RKO (cell line): ENCODE data around the gene TMIGD2.
A peak's percentile ranks its signal among the peaks of the same experiment; 100 is the strongest.
"Not testable (repeated sequence)": the region's sequence is repeated elsewhere in the genome, so short reads cannot be mapped to it uniquely, and the experiment has no call there.

ENCODE experiments used
- DNase-seq: peaks from one replicate; pipeline ENCODE4 v3.0.0-alpha.2; 2016; ENCODE audit warnings: low spot score

The TMIGD2 gene, protein sequence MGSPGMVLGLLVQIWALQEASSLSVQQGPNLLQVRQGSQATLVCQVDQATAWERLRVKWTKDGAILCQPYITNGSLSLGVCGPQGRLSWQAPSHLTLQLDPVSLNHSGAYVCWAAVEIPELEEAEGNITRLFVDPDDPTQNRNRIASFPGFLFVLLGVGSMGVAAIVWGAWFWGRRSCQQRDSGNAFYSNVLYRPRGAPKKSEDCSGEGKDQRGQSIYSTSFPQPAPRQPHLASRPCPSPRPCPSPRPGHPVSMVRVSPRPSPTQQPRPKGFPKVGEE

DNA sequence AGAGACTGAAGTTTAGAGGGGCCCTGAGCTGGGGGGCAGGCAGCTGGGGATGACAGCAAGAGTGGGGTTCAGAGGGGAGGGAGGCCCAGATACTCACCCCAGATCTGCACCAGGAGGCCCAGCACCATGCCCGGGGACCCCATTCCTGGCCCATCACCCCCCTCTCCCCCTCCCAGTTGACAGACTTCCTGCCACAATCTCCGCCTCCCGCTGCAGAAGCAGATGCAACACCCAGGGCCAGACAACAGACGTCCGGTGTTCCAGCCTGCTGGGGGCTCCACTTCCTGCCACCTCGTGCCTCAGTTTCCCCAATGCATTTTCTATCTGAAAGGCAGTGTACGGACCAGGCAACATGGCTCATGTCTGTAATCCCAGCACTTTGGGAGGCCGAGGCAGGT, at the start of gene TMIGD2:
TMIGD2 (minus strand) TSS at position 147 of the 398 bp plus-strand sequence; CDS start at position 143, 4 bp downstream.
- DNase-seq = no peak

DNA sequence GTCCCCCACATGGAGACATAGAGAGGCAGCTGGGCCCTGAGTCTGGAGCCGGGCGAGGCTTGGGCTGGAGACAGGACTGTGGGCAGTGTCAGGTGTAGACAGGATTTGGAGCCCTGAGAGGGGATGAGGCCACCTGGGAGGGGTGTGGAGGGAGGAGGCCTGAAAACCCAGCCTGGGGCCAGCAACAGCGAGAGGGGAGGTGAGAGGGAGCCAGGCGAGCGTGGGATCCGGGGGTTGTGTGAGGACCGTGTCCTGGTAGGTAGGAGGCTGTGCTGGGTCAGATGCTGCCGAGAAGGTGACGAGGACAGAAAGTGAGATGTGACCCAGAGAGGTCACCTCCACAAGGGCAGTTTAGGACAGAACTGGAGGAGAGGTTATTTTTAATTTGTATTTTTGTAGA, 48.5 kb upstream of the TMIGD2 start:
- no peak for DNase-seq

DNA sequence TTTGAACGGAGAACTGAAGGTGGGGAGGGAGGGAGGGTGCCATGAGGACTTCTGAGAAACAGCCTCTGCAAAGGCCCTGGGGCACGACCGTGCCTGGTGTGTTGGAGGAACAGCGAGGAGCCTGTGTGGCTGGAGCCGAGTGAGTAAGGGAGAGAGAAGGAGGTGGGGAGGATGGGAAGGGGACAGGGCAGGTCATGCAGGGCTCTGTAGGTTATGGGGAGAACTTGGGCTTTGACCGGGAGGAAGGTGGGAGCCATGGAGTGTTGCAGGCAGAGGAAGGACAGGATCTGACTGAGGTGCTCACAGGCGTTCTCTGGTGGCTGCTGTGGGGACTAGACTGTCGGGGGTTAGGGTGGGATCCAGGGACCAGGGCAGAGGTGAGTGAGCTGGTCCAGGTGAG, 47.9 kb upstream of the TMIGD2 start:
- no peak for DNase-seq

DNA sequence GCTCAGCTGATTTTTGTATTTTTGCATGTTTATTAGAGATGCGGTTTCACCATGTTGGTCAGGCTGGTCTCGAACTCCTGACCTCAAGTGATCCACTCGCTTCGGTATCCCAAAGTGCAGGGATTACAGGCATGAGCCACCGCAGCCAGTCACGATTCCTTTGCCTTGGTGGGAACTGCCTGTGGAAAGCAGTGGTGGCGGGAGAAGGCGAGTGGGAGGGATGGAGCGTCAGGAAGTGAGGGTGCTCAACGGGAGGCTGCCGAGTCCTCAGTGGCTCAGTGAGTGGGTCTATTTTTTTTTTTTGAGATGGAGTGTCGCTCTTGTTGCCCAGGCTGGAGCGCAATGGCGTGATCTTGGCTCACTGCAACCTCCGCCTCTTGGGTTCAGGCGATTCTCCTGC, 47.0 kb upstream of the TMIGD2 start:
- DNase-seq = not testable (repeated sequence)

DNA sequence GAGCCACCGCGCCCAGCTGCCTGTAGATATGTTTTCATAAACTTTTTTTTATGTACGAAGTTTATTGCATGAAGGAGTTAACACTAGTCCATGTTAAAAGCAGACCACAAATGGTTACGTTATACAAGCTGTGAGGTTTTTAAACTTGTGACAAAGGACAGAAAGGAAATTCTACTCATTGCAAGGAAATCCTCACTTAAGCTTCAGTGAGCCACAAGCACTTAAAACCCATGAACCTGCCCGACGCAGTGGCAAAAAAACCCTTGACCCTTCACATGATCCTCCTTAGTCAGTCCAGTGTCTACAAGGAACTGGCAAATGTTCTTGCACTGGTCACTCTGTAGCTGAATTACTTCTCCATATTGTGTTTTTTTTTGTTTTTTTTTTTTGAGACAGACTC, 45.3 kb upstream of the TMIGD2 start:
- DNase-seq = no peak

DNA sequence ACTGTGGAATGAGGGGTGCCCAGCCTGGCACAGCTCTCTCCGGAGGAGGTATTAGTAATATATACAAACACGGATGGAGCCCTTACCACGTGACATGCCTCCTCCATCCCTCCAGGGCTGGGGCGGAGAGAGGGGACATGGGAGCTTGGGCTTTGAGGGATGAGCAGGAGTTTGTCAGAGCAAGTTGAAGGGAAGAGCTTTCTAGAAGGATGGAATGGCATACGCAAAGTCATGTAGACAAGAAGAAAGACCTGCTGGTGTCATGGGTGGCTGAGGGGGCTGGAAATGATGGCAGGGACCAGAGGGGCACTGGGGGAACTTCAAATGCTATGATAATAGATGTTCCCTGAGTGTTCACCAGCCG, 43.8 kb upstream of the TMIGD2 start:
- no peak for DNase-seq

DNA sequence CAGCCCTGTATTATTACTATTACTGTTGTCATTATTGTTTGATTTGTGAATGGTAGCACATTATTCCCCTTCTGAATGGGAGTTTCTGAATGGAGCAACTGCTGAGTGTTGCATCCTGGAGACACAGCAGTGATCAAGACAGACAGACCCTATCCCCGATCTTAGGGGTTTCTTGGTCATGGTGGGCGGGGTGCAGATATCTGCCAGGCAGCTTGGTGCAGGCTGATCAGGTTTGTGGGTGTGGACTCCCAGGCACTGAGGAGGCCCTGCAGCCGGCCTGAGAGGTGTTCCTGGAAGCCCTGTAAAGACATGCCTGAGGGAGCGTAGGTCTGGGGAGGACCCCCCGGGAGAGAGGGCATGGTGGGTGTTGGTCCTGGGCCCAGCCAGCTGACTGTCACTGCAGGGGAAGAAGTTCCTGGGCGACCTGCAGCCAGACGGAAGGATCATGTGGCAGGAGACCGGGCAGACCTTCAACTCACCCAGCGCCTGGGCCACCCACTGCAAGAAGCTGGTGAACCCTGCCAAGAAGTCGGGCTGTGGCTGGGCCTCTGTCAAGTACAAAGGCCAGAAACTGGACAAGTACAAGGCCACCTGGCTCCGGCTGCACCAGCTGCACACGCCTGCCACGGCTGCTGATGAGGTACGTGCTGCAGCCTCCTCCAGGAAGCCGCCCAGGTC, 43.3 kb upstream of the TMIGD2 start:
- DNase-seq = no peak

DNA sequence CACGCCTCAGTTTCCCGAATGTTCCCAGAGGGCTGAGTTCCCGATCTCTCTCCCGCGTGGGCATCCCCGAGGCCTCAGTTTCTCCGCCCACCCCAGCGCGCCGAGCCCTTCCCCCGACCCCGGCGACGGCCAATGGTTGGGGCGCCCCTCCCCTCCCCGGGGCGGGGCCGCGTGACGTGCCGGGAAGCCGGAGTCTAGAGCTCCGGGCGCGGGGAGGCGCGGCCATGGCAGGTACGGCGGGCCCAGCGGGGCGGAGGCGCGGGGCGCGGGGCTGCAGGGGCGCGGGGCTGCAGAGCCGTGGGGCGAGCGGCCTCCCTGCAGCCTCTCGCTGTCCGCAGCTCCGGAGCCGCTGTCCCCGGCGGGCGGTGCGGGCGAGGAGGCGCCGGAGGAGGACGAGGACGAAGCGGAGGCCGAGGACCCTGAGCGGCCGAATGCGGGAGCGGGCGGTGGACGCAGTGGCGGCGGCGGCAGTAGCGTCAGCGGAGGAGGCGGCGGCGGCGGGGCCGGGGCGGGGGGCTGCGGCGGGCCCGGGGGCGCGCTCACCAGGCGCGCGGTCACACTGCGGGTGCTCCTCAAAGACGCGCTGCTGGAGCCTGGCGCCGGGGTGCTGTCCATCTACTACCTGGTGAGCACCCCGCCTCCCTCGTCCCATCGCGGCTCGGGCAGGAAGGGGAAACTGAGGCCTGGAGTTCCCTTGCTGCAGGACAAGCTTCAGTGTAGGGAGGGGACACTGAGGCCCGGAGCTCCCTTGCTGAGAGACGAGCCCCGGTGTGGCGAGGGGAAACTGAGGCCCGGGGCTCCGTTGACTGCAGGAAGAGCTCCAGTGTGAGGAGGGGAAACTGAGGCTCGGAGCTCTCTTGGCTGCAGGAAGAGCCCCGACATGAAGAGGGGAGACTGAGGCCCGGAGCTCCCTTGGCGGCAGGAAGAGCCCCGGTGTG, 41.5 kb upstream of the TMIGD2 start, which contains the start of gene MPND:
MPND (plus strand) TSS at position 193 of the 938 bp plus-strand sequence; CDS start at position 225, 32 bp downstream.
- DNase-seq = peak; percentile 78

DNA sequence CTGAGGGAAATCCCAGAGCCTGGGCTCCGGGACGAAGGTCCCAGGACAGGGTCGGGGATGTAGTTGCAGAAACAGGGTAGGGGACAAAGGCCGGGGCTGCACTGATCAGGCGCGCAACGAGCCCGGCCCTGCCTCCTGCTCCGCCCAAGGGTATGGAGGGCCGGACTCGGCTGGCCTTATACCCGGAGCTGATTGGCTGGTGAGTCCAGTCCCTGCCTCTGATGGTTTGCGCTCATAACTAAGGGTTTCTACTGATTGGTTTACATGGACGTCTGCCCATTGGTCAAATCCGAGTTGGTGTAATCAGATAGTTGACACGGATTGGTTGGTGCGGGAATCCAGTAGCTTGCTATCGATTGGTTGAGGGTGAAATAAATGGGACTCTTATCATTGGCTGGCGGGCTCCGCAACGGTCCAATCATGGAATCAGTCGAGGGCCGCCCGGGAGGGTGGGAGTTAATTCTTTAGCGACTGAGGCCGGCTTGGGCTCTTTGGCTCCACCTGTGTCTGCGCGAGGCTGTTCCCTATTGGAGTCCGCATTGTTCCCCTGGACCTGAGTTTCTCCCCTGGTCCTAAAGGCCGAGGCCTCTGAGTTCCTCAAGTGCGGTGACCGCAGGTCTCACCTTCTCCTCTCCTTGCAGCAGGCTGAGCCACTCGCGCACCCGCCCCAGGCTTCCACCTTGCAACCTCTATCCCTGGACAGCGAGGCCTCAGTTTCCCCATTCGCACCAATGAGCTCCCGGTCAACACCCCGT, 40.6 kb upstream of the TMIGD2 start:
- DNase-seq = peak; percentile 100

DNA sequence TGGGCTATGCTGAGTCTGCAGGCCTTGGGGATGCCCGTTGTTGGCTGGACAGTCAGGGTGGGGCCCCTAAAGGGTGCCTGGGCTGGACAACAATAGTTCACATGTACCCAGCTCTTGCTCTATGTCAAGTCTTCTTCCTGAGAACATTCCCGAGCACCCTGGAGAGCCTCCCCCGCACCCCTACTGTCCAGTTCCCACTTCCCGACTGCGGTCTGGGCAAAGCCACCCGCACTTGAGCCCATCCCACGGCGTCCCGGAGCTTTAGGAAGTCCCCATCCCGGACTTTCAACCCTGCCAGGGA, 40.1 kb upstream of the TMIGD2 start:
- DNase-seq = peak; percentile 48

DNA sequence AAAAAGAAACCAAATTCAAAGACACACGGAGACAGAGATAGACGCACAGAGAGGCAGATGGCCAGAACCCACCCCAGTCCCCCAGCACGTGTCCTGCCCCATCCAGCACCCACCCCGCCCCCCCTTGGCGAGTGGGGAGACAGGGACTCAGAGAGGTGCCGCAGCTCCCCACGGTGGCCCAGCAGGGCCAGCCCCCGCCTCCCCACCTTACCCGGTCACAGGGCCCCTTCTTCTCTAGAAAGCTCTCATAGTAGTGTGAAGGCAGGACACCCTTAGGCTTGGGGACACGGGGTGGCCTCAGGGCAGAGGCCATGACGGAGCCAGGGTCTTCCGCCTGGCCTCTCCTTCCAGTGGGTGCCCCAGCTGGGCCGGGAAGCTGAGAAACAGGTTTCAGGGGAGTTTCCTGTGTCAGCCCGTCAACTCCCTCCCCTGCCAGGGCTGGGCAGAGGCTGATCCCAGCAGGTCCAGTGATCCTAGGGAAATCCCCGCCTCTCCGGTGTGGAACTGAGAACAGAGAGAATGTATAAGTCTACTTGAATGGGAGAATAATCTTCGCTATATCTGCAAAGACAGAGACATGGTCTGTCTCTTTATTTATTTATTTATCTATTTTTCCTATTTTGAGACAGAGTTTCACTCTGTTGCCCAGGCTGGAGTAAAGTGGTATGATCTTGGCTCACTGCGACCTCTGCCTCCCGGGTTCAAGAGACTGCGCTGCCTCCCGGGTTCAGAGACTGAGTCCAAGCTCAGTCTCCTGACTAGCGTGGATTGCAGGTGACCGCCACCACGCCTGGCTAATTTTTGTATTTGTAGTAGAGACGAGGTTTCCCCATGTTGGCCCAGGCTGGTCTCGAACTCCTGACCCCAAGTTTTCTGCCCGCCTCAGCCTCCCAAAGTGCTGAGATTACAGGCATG, 36.5 kb upstream of the TMIGD2 start, which contains the start of gene STAP2:
STAP2 (minus strand) TSS at position 387 of the 915 bp plus-strand sequence; CDS start at position 313, 74 bp downstream.
- no peak for DNase-seq

DNA sequence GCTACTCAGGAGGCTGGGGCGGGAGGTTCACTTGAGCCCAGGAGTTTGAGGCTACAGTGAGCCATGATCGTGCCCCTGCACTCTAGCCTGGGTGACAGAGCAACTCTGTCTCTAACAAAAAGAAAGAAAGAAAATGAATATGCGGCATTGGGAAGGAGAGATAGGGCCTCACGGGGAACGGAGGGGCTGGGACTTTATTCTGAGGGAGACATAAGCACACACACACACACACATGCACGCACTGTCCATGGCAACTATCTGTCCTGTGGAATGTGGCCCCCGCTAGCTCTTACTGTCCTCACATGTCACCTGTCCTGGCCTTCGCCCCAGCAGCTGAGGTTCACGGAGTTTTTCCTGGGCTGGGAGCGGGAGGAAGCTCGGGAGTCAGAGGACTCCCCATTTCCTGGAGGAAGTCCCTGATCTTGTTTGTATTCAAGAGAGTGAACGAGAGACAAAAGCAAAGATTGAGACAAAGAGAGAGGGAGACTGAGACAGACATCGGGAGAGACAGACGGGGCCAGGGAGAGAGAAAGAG, 35.8 kb upstream of the TMIGD2 start:
- no peak for DNase-seq

DNA sequence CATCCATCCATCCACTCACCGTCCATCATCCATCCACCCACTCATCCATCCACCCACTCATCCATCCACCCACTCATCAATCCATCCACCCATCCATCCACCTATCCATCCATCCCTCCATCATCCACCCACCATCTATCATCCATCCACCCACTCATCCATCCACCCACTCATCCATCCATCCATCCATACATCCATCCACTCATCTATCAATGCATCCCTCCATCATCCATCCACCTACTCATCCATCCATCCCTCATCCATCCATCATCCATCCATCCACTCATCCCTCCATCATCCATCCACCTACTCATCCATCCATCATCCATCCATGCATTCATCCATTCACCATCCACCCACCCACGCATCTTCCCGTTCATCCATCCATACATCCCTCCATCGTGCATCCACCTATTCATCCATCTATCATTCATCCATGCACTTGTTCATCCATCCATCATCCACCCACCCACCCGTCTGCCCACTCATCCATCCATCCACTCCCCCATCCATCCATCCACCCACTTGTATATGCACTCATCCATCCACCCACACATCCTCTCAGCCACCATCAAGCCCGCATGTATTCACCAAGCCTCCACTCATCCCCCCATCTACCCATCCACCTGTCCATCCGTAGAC, 32.9 kb upstream of the TMIGD2 start:
- no peak for DNase-seq

DNA sequence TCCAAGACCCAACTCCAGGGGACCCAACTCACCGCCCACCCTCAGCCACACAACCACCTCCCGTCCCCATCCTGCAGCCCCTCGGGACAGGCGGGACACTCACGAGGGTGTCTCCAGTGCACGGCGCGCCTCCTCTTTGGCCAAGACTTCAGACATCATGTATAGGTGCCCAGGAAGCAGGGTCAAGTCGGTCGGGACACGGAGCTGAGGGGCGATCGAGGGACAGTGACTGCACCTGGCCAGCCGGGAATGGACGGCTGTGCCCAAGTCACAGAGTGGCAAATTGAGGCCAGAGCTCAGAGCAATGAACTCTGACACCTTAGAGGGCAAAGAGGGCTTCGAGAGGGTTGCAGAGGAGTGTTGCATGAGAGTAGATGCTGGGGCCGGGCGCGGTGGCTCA, 27.7 kb upstream of the TMIGD2 start:
- no peak for DNase-seq

DNA sequence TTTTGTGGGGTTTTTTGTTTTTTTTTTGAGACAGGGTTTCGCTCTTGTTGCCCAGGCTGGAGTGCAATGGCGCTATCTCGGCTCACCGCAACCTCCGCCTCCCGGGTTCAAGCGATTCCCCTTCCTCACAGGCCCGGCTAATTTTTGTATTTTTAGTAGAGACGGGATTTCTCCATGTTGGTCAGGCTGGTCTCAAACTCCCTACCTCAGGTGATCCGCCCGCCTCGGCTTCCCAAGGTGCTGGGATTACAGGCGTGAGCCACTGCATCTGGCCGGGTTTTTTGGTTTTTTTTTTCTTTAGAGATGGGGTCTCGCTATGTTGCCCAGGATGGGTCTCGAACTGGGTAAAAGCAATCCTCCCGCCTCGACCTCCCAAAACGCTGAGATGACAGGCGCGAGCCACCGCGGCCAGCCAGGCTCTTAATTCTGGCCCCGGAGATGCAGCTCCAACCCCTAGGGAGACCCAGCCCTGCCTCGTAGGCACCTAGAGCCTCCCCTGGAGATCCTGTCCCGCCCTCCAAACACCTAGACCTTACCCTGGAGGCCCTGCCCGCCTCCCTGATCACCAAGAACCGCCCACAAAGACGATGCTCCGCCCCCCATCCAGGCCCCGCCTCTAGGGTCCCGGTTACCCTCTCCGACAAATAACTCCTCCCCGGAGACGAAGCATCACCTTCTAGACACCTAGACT, 26.9 kb upstream of the TMIGD2 start:
- DNase-seq = not testable (repeated sequence)

DNA sequence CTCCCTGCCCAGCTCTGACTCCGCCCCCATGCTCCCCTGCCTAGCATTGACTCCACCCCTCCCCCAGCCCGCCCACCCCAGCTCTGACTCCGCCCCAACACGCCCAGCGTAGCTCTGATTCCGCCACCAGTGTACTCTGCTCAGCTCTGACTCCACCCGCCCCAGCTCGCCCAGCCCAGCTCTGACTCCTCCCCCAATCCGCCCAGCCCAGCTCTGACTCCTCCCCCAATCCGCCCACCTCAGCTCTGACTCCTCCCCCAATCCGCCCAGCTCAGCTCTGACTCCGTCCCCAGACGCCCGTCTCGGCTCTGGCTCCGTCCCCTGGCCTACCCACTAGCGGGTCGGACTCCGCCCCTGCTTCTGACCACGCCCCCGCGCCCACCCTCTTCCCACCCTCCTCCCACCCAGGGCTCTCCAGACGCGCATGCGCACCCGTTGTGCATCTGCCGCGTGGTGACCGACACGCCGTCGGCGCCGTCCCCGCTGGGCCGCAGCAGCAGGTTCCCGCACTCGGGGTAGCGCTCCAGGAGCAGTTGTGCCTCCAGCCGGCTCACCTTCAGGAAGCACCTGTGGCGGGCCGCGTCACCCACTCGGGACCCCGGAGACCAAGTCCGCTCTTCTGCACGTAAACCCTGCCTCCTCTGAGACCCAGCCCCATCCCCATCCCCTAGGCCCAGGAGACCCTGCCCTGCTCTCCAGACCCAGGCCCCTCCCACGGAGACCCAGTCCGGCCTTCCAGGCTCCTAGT, 26.2 kb upstream of the TMIGD2 start:
- peak; percentile 65 for DNase-seq

DNA sequence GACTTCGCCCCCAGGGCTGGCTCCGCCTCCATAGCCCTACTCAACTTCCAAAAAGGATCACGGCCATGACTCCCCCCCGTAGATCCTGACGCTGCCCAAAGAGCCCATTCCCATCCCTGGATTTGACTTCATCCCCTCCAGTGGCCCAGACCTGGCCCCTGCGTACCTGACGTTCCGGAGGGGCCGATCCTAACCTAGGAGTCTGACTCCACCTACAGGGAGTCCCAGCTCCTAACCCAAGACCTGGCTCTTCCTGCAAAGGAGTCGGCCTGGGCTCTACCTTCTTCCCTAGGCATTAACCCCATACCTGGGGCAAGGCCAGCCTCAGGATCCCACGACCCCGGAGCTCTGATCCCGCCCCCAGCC, 25.7 kb upstream of the TMIGD2 start:
- DNase-seq = no peak

DNA sequence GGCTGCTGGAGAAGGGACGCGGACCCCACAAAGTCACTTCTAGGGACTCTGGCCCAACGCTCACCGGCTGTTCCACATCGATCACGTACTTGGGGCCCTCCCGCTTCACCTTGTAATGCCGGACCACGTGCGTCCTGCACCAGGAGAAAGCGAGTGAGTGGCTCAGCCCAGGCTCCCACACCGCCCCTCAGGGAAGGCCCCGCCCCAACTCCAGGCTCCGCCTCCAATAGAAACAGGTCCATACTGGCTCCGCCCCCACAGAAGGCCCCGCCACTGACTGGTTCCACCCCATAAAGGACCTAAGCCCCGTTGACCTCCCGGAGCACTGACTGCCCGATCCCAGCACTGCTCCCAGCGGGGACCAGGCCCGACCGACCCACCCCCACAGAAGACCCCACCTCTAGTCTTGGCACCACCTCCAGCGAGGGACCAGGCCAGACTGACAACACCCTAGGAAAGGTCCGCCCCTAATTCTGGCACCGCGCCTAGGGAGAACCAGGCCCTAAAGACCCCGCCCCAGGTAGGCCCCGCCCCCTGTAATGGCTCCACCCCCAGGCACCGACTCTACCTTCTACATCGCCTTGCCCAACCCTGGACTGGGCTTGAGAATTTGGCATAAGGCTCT, 25.2 kb upstream of the TMIGD2 start:
- no peak for DNase-seq
